GM21515 (cell line): ENCODE measurements around the gene CDON.

ENCODE experiments used
- ATAC-seq: cut with Tn5 transposase; IDR thresholded peaks from one replicate; pipeline ENCODE4 v1.9.1; 2021; ENCODE audit not compliant: unreplicated experiment

The CDON gene

GRCh38 chr11:126084608-126084912 lies 21.9 kb upstream of the CDON start:
- no peak for ATAC-seq

- no peak for ATAC-seq
Observed at GRCh38 chr11:126083829-126084607, 21.4 kb upstream of the CDON start.

DNA sequence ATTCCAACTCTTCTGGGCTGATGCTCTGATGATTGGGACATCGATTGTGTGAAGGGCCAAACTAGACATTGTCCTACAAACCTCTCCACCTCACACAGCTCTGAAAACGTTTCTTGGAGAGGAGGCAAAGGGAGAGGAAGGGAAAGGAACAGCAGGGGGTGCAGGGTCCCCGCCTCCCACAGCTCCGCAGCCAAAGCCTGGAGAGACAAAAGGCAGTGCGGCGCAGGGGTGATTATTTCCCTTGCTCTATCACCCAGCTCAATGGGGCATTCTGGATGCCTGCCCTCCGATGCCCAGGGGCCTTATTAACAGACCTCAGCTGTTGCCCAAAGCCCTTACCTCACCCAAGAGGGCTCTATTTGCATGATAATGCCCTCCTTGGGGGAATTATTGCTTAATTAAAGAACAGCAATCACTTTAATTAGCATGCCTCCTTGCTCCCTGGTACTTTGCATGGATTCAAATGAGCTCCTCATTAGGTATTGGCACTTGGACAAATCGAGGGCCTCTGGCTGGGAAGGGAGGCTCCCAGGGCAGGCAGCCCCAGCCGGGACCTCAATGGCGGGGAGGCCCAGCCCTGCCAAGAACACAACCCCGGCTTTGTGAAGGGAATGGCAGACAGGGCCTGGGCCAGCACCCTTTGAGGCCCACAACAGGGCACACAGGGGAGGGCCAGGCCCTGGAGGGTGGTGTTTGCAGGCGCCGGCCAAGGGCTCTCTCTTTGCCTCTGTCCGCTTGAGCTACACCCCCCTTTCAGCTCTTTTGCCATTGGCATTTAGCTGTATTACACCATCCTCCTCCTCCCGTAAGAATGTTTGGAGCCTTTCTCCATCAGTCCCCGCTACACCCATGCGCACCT lies 19.8 kb upstream of the CDON start:
- ATAC-seq, result no peak

- no peak for ATAC-seq
Observed at GRCh38 chr11:126081915-126082250, 19.2 kb upstream of the CDON start.

DNA sequence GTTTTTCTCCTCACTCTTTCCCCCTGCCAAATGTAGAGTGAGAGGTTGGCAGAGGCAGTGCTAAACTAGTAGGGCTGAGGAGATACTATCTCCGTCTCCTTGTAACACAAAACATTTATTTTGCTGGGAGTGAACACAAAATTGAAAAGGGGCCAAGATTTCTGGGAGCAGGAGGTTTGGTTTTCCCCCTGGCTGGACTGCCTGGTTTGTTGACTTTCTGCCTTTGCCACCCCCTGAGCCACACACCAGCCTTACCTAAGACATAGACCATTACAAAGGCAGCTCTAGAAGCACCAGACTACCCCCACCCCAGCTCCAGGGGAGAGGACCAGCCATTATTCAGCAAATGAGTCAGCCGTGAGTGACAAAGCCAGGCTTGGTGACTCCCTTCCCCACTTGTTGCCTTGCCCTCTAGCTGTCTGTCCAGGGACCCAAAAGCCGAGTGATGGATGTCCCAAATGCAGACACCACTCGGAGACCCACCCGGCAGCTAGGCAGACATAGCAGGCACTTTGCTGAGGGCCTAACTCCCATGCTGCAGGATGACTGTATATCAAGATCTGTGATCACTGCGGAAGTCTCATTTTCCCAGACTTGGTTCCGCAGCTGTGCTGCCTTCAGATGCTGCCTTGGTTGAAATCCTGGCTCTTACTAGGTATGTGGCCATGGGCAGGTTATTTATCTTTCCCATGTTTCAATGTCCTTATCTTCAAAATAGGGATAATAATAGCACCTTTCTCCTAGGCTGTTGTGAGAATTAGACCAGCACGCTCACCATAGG lies 17.7 kb upstream of the CDON start:
- no peak for ATAC-seq

- ATAC-seq, result no peak
Observed at GRCh38 chr11:126079621-126080124, 17.0 kb upstream of the CDON start.

DNA sequence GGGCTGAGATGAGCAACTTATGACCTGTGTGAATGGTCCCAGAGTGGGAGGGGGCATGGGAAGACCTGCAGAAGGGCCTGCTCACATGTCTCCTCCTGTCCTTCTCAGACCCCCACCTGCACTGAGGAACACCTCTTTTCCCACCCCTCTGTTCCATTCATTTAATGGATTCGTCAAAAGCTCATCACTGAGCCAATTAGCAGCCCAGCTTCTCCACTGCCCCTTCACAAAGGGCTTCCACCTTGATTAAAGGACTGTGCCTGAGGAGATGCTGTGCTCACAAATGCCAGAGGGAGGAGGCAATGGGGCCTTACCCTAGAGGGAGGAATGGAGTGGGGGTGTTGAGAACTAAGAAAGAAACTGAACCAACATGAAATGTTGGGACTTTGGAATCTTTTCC lies 14.0 kb upstream of the CDON start:
- no peak for ATAC-seq

- ATAC-seq, result no peak
Observed at GRCh38 chr11:126072801-126073594, 10.3 kb upstream of the CDON start.

GRCh38 chr11:126072141-126072741 lies 9.6 kb upstream of the CDON start:
- no peak for ATAC-seq

- no peak for ATAC-seq
Observed at GRCh38 chr11:126063507-126063852, 814 bp upstream of the CDON start.

DNA sequence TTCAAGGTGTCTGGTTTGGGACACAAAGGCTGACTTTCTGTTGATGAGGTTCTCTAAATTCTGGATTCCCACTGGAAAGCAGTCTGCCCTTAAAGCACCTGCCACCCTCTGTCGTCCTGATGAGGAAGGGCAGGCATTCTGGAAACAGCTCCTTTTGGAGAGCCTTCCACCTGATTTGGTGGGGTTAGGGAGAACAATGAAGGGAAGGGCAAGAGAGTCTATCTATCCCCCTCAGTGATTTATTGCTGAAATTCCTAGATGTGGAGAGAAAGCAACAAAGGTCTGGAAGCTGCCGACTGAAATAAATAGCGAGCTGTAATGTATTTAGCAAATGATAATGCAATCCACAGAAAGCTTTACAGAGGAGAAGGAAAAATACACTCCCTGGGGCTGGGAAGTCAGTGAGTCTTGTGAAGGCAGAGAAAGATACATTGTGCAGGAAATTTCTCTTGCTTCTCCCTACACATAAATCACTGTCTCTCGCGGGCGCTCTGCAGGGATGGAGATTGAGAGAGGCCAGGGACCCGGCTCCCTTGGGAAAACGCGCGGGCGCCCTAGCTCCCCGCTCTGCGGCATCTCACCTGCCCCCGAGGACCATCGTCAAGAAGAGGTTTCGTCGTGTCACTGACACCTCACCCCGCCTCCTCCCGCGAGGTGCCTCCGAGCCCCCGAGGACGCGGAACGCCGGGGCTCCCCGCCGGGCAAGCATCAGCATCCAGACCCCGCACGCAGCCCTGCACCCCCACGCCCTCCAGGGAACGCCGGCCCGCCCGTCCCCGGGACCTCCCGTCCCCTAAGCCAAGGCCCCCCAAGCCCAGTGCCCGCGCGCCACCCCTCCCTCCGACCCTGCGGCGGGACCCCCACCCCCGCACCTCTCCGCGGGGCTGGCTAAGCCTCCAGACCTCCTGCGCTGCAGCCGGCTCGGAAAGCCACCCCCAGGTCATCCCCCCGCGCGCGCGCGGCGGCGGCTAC lies 673 bp downstream of the CDON start:
- ATAC-seq, result no peak

- no peak for ATAC-seq
Observed at GRCh38 chr11:126060757-126061171, 1.9 kb downstream of the CDON start.

DNA sequence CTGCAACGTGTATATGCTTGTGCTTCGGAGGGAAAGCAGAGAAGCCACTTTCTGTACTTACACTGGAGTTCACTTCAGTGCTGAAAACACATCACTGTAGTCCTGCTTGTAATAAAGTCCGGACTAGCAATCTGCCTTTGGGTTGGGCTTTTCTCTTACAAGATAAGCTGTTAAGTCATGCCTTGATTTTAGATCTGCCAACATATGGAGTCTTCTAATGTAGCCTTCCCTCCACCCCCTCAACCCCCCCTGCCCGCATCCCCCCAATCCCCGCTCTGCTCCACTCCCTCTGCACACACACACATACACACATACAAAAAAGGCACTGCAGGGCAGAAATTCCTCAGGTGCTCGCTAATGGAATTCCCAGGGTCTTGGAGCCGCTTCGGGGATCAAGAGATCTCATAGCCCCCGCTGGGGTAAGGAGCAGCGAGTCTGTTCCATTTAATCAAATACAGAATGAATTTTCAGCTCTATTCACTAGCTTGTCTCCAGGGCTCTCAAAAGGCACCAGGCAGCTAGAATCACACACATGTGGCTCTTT lies 3.4 kb downstream of the CDON start:
- no peak for ATAC-seq

DNA sequence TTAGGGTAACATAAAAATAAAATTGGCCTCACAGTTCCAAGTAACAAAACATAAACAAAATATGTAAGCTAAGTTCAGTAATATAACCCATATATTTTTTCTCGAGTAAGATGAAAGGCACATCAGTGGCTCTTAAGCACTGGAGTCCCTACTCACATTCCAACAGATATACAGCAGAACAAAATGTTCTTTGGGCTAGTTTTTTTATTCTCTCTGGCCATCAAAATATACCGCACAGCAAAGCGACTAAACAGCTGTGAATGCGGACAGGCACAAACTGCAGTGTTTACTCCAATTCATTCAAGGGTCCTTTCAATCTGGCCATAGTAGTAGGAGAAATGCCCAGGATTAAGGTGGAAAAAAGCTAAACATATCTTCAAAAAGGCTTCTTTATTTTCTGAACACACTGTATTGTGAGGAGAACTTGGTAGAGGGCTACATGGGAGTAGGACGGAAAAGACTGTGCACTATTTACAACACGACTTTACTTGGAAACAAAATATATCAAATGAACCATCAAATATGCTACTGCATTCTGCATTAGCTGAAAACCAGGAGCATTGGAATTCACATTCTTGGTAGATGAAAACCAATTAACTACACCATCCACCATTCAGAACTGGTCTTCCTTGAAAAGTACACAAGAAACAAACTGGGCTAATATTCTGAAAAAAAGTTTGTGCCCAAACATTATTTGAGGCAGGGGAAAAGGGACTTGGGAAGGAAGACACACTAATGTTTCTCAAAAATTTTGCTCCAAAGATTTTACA lies 4.4 kb downstream of the CDON start:
- ATAC-seq, result no peak

DNA sequence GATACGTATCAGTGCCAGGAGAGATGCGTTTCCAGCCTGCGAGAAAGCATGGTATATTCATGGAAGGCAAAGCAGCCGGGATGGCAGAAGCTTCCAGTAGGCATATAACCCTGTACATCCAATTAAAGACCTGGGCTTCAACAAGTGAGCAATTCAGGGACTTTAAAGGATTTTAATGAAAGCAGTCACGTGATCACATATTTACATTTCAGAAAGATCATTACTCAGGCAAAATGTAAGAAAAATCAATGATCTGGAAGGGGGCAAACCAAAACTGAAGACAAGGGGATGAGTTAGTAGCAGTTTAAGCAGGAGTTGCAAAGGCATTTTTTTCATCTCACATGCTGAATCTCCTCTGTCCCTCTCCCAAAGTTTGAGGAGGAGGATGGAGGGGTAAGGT lies 7.8 kb downstream of the CDON start:
- ATAC-seq, result no peak

GRCh38 chr11:126054408-126054807 lies 8.3 kb downstream of the CDON start:
- no peak for ATAC-seq

- ATAC-seq, result no peak
Observed at GRCh38 chr11:126053415-126054286, 9.0 kb downstream of the CDON start.
